Gastroesophageal sphincter (tissue), 3 donors: Measurements from ENCODE around the gene NCKAP5.

Experiments used
- EP300 ChIP-seq: sonication (generic); formaldehyde crosslinking; IDR thresholded peaks from one replicate; pipeline ENCODE4 v1.6.1; 2017; ENCODE audit warnings: antibody characterized with exemption, mild to moderate bottlenecking
- POLR2A ChIP-seq, 2 donors: fragments of 450-650 bp; IDR thresholded peaks; one replicate each; pipeline ENCODE4 v1.6.1; 2017; ENCODE audit warnings: antibody characterized with exemption in 2 of 2, mild to moderate bottlenecking in 2 of 2, moderate library complexity in 1 of 2
- POLR2AphosphoS5 ChIP-seq: sonication (generic); formaldehyde crosslinking; IDR thresholded peaks from one replicate; pipeline ENCODE4 v1.6.1; 2017; ENCODE audit warnings: antibody characterized with exemption
- TF ChIP-seq, protein P1 (sequence below), 4 experiments: fragments of 200-600 bp in 2 of 4; fragments of 450-650 bp in 2 of 4; sonication (generic) in 1 of 4; IDR thresholded peaks; one replicate each; pipeline ENCODE4 v1.5.1; 2017 to 2019; ENCODE audit warnings: antibody characterized with exemption in 4 of 4, mild to moderate bottlenecking in 2 of 4, moderate library complexity in 2 of 4

DNA sequence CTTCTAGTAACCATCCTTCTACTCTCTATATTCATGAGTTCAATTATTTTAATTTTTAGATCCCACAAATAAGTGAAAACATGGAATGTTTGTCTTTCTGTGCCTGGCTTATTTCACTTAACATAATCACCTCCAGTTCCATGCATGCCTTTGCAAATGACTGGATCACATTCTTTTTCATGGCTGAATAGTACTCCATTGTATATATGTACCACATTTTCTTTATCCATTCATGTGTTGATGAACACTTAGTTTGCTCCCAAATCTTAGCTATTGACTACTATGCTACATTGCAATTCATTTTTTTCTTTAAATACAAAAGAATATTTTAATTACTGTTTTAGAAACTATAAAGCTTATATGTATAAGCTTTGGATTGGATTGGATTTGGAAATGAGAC is 657.8 kb downstream of the NCKAP5 start:
- TF ChIP-seq, protein P1, sequence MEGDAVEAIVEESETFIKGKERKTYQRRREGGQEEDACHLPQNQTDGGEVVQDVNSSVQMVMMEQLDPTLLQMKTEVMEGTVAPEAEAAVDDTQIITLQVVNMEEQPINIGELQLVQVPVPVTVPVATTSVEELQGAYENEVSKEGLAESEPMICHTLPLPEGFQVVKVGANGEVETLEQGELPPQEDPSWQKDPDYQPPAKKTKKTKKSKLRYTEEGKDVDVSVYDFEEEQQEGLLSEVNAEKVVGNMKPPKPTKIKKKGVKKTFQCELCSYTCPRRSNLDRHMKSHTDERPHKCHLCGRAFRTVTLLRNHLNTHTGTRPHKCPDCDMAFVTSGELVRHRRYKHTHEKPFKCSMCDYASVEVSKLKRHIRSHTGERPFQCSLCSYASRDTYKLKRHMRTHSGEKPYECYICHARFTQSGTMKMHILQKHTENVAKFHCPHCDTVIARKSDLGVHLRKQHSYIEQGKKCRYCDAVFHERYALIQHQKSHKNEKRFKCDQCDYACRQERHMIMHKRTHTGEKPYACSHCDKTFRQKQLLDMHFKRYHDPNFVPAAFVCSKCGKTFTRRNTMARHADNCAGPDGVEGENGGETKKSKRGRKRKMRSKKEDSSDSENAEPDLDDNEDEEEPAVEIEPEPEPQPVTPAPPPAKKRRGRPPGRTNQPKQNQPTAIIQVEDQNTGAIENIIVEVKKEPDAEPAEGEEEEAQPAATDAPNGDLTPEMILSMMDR (IDR thresholded peaks at IDR 0.05), result no peak
- TF ChIP-seq POLR2A (IDR thresholded peaks at IDR 0.05) (no peak), EP300 (no peak), POLR2AphosphoS5 (no peak)
